ENCODE measurements around the gene PAFAH1B1.

The PAFAH1B1 gene

GRCh38 chr17:2734939-2735338, 141.5 kb downstream of the PAFAH1B1 start:
- Histone ChIP-seq H3K9ac (ENCODE audit: low read depth in 1 of 2, low read length in 2 of 2) (no peak overlapping the region), H3K27ac (ENCODE audit: low read depth in 2 of 2, low read length in 2 of 2) (no peak overlapping the region), H3K9me3 (ENCODE audit: control insufficient read depth in 2 of 2, low read length in 2 of 2) (no peaks in the 10 kb centered on the region), H3K4me1 (ENCODE audit: control insufficient read depth in 2 of 2, insufficient read depth in 2 of 2, low read length in 2 of 2) (no peaks in the 10 kb centered on the region), H3K4me3 (ENCODE audit: low read length in 2 of 2) (no peak overlapping the region), H3K27me3 (ENCODE audit: control insufficient read depth in 2 of 2, insufficient read depth in 2 of 2, low read length in 2 of 2) (no peaks in the 10 kb centered on the region), H3K36me3 (ENCODE audit: control insufficient read depth in 2 of 2, insufficient read depth in 2 of 2, low read length in 2 of 2) (no peaks in the 10 kb centered on the region)

All from mucosa of rectum (tissue), 2 donors.